ENCODE data around the gene OR5K4.

DNA sequence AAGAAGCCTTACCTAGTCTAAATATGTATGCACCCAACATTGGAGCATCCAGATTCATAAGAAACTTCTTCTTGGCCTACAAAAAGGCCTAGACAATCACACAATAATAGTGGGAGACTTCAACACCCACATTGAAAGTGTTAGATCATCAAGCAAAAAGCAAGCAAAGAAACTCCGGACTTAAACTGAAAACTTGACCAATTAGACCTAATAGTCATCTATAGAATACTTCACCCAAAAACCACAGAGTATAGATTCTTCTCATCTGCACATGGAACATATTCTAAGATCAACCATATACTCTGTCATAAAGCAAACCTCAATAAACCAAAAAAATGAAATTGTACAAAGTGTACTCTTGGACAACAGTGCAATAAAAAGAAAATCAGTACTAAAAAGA lies 22.3 kb upstream of the OR5K4 start:
- TF ChIP-seq, protein P1, sequence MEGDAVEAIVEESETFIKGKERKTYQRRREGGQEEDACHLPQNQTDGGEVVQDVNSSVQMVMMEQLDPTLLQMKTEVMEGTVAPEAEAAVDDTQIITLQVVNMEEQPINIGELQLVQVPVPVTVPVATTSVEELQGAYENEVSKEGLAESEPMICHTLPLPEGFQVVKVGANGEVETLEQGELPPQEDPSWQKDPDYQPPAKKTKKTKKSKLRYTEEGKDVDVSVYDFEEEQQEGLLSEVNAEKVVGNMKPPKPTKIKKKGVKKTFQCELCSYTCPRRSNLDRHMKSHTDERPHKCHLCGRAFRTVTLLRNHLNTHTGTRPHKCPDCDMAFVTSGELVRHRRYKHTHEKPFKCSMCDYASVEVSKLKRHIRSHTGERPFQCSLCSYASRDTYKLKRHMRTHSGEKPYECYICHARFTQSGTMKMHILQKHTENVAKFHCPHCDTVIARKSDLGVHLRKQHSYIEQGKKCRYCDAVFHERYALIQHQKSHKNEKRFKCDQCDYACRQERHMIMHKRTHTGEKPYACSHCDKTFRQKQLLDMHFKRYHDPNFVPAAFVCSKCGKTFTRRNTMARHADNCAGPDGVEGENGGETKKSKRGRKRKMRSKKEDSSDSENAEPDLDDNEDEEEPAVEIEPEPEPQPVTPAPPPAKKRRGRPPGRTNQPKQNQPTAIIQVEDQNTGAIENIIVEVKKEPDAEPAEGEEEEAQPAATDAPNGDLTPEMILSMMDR (IDR thresholded peaks at IDR 0.05; ENCODE audit: low read depth, low read length, poor library complexity, severe bottlenecking) = no peak
- no peak for TF ChIP-seq EZH2phosphoT487 (IDR thresholded peaks at IDR 0.05; ENCODE audit: borderline replicate concordance, low read length)
